Activated CD8-positive, alpha-beta T cell treated with anti-CD3 and anti-CD28 coated beads for 36 hours (primary cell): ENCODE data around the gene FAM177B. TPM values are rescaled to one million over a fixed set of nuclear protein-coding genes. Genes with fewer than 3 reads are reported as not detected.

ENCODE experiments used
- ATAC-seq: fragments of 200-7000 bp; cut with Tn5 transposase; one replicate; pipeline ENCODE4 v1.10.0; 2021; ENCODE audit warnings: mild to moderate bottlenecking, moderate library complexity
- CTCF ChIA-PET: fragments of 350-600 bp; sonication (Branson Sonifier 250); formaldehyde crosslinking; loops from one replicate; lab custom pipeline; 2021; ENCODE audit warnings: antibody characterized with exemption; lab: Charles Lee
- POLR2A ChIA-PET: fragments of 350-600 bp; sonication (Branson Sonifier 250); formaldehyde crosslinking; loops from one replicate; lab custom pipeline; 2021; ENCODE audit warnings: antibody characterized with exemption; lab: Charles Lee
- DNase-seq: peaks from one replicate; pipeline ENCODE4 v3.0.0-alpha.2; 2020
- H3K27ac Mint-ChIP-seq: one replicate; pipeline ENCODE4 v1.8.0; 2021; ENCODE audit warnings: mild to moderate bottlenecking, mixed read lengths
- H3K27me3 Mint-ChIP-seq: one replicate; pipeline ENCODE4 v1.8.0; 2021; ENCODE audit warnings: mixed read lengths
- H3K36me3 Mint-ChIP-seq: one replicate; pipeline ENCODE4 v1.8.0; 2021; ENCODE audit warnings: low read depth, mixed read lengths
- H3K4me1 Mint-ChIP-seq: one replicate; pipeline ENCODE4 v1.8.0; 2021; ENCODE audit warnings: low read depth, mixed read lengths
- H3K4me3 Mint-ChIP-seq: one replicate; pipeline ENCODE4 v1.8.0; 2021; ENCODE audit warnings: mild to moderate bottlenecking, moderate library complexity, mixed read lengths
- H3K9me3 Mint-ChIP-seq: one replicate; pipeline ENCODE4 v1.8.0; 2021; ENCODE audit warnings: mixed read lengths
- CTCF ChIP-seq: fragments of 200-600 bp; IDR thresholded peaks from one replicate; pipeline ENCODE4 v1.8.0; 2022; ENCODE audit warnings: antibody characterized with exemption, mild to moderate bottlenecking
- intact Hi-C: fragments of 100-400 bp; cut with micrococcal nuclease; formaldehyde crosslinking; loops from one replicate; pipeline ENCODE4 v1.10.0; 2022
- total RNA-seq, 2 experiments: library from RNA; stranded (reverse); gene quantifications; one replicate each; pipeline ENCODE4 v1.2.3, GENCODE V29; 2021

Gene FAM177B
- total RNA-seq, 2 experiments from 2014 or later, result not detected

- Mint-ChIP-seq H3K9me3 (no peaks in the 10 kb centered on the region), H3K36me3 (peaks cover 46% of the 10 kb centered on the region), H3K27me3 (no peaks in the 10 kb centered on the region), H3K4me1 (peaks cover 41% of the 10 kb centered on the region), H3K4me3 (peak overlapping the region; percentile 94), H3K27ac (peak overlapping the region; percentile 100)
- ChIA-PET POLR2A (interaction anchor here (1.0 to 2.4 kb wide), 6 partner anchors 16 to 68 kb away, joined by 3 to 23 read pairs (median 6); no protein-coding TSS in a partner anchor), CTCF (interaction anchor here (1.1 to 1.8 kb wide), 2 partner anchors 77 kb away, joined by 4 to 7 read pairs; no protein-coding TSS in a partner anchor)
- intact Hi-C loops, result loop anchor here (5.0 to 10.0 kb wide), 2 partner anchors 54 to 247 kb away; no protein-coding TSS in a partner anchor
- peak; percentile 75 for DNase-seq
- TF ChIP-seq CTCF, result no peak
- ATAC-seq, result peak; percentile 45
These were observed 25.4 kb upstream of the FAM177B start for GRCh38 chr1:222711319-222712252.

GRCh38 chr1:222712253-222713090, 24.5 kb upstream of the FAM177B start, which contains the start of the genes AIDA and BROX:
Gene AIDA (minus strand): TSS chr1:222712491. CDS start chr1:222712317, 174 bp downstream.
Gene BROX (plus strand): TSS chr1:222712564. CDS start chr1:222715700, 3,136 bp downstream.
- CTCF ChIA-PET, result interaction anchor here (0.8 to 1.8 kb wide), 4 partner anchors 9 to 412 kb away, joined by 4 to 7 read pairs (median 5); no protein-coding TSS in a partner anchor
- intact Hi-C loops, result loop anchor here (5.0 to 10.0 kb wide), 2 partner anchors 55 to 248 kb away; no protein-coding TSS in a partner anchor
- peaks cover 41% of the 10 kb centered on the region for H3K4me1 Mint-ChIP-seq
- DNase-seq (peak; percentile 94), ATAC-seq (peak; percentile 81)
- peak within 1 kb of the TSS; percentile 94 for H3K4me3 Mint-ChIP-seq
- POLR2A ChIA-PET, result interaction anchor here (0.6 to 2.4 kb wide), 9 partner anchors 9 to 69 kb away, joined by 3 to 23 read pairs (median 6); no protein-coding TSS in a partner anchor
- peak within 1 kb of the TSS; percentile 100 for H3K27ac Mint-ChIP-seq
- H3K36me3 Mint-ChIP-seq, result peaks cover 48% of the 10 kb centered on the region
- H3K27me3 Mint-ChIP-seq, result no peaks in the 10 kb centered on the region
- no peaks in the 10 kb centered on the region for H3K9me3 Mint-ChIP-seq
- TF ChIP-seq CTCF, result no peak

- ChIA-PET POLR2A (interaction anchor here (0.6 to 2.4 kb wide), 10 partner anchors 8 to 108 kb away, joined by 3 to 23 read pairs (median 5); no protein-coding TSS in a partner anchor), CTCF (interaction anchor here (0.8 to 1.8 kb wide), 4 partner anchors 8 to 411 kb away, joined by 4 to 7 read pairs (median 5); no protein-coding TSS in a partner anchor)
- Mint-ChIP-seq H3K27me3 (no peaks in the 10 kb centered on the region), H3K27ac (peak overlapping the region; percentile 100), H3K4me3 (peak overlapping the region; percentile 94), H3K36me3 (peaks cover 46% of the 10 kb centered on the region), H3K9me3 (no peaks in the 10 kb centered on the region), H3K4me1 (peaks cover 41% of the 10 kb centered on the region)
- ATAC-seq, result peak; percentile 73
- peak; percentile 95 for DNase-seq
- no peak for TF ChIP-seq CTCF
- intact Hi-C loops, result loop anchor here (5.0 to 10.0 kb wide), 2 partner anchors 56 to 249 kb away; no protein-coding TSS in a partner anchor
These were observed 23.7 kb upstream of the FAM177B start for GRCh38 chr1:222713091-222713961.

GRCh38 chr1:222716393-222716792, 20.6 kb upstream of the FAM177B start:
- ATAC-seq, result no peak
- H3K4me1 Mint-ChIP-seq, result peaks cover 21% of the 10 kb centered on the region
- no peak overlapping the region for H3K4me3 Mint-ChIP-seq
- H3K36me3 Mint-ChIP-seq, result peaks cover 48% of the 10 kb centered on the region
- DNase-seq, result no peak
- POLR2A ChIA-PET, result no interaction called here
- CTCF ChIA-PET, result interaction anchor here (1.0 to 1.4 kb wide), 2 partner anchors 11 to 373 kb away, joined by 3 to 5 read pairs; no protein-coding TSS in a partner anchor
- H3K27me3 Mint-ChIP-seq, result no peaks in the 10 kb centered on the region
- intact Hi-C loops, result loop anchor here (10.0 kb wide), 1 partner anchor 252 kb away; no protein-coding TSS in a partner anchor
- no peak for TF ChIP-seq CTCF
- no peaks in the 10 kb centered on the region for H3K9me3 Mint-ChIP-seq
- no peak overlapping the region for H3K27ac Mint-ChIP-seq
